ACC112 (cell line): Measurements from ENCODE around the gene ZDHHC3.
A peak's percentile ranks its signal among the peaks of the same experiment; 100 is the strongest.
"Not testable (repeated sequence)": the region's sequence is repeated elsewhere in the genome, so short reads cannot be mapped to it uniquely, and the experiment has no call there.

Experiments
- H2AFZ ChIP-seq: fragments of 200-600 bp; sonication (generic); one replicate; pipeline ENCODE4 v1.6.0; 2017; ENCODE audit warnings: antibody characterized with exemption, low read length; ENCODE audit not compliant: unreplicated experiment
- H3K27ac ChIP-seq: fragments of 200-600 bp; sonication (generic); 2 replicates; pipeline ENCODE4 v1.5.1; 2014; ENCODE audit warnings: low read depth, mild to moderate bottlenecking, antibody characterized with exemption, low read length, moderate library complexity
- H3K27me3 ChIP-seq: fragments of 200-600 bp; sonication (generic); 2 replicates; pipeline ENCODE4 v1.6.1; 2014; ENCODE audit warnings: mild to moderate bottlenecking, antibody characterized with exemption, low read length, moderate library complexity, mixed read lengths; ENCODE audit not compliant: insufficient read depth
- H3K36me3 ChIP-seq: fragments of 200-600 bp; sonication (generic); 2 replicates; pipeline ENCODE4 v1.6.1; 2016; ENCODE audit warnings: mild to moderate bottlenecking, antibody characterized with exemption, low read length, moderate library complexity, mixed read lengths; ENCODE audit not compliant: insufficient read depth
- H3K4me1 ChIP-seq: fragments of 200-600 bp; sonication (generic); one replicate; pipeline ENCODE4 v1.6.1; 2016; ENCODE audit warnings: low read length, mixed read lengths; ENCODE audit not compliant: insufficient read depth, unreplicated experiment, control insufficient read depth
- H3K4me3 ChIP-seq: fragments of 200-600 bp; sonication (generic); 2 replicates; pipeline ENCODE4 v1.5.1; 2014; ENCODE audit warnings: mild to moderate bottlenecking, low read depth, low read length
- H3K79me2 ChIP-seq: fragments of 200-600 bp; sonication (generic); one replicate; pipeline ENCODE4 v1.6.0; 2016; ENCODE audit warnings: low read length; ENCODE audit not compliant: control insufficient read depth, unreplicated experiment, insufficient read depth

ZDHHC3 gene

GRCh38 chr3:44952689-44953088 lies 23.3 kb downstream of the ZDHHC3 start:
- peaks cover 21% of the 10 kb centered on the region for H3K4me1 ChIP-seq
- no peak overlapping the region for H3K4me3 ChIP-seq
- no peak overlapping the region for H3K27ac ChIP-seq
- no peaks in the 10 kb centered on the region for H3K27me3 ChIP-seq
- H3K36me3 ChIP-seq, result no peaks in the 10 kb centered on the region
- H3K79me2 ChIP-seq, result peaks cover 4% of the 10 kb centered on the region
- no peak overlapping the region for H2AFZ ChIP-seq

GRCh38 chr3:44950275-44950734 lies 25.7 kb downstream of the ZDHHC3 start:
- H3K4me3 ChIP-seq, result no peak overlapping the region
- peaks cover 8% of the 10 kb centered on the region for H3K4me1 ChIP-seq
- no peaks in the 10 kb centered on the region for H3K79me2 ChIP-seq
- no peak overlapping the region for H2AFZ ChIP-seq
- no peak overlapping the region for H3K27ac ChIP-seq
- no peaks in the 10 kb centered on the region for H3K36me3 ChIP-seq
- no peaks in the 10 kb centered on the region for H3K27me3 ChIP-seq

- not testable (repeated sequence) for H3K27me3 ChIP-seq, H3K36me3 ChIP-seq, H3K4me1 ChIP-seq, H3K27ac ChIP-seq, H2AFZ ChIP-seq, H3K79me2 ChIP-seq, H3K4me3 ChIP-seq
Observed at GRCh38 chr3:44949770-44950169, 26.2 kb downstream of the ZDHHC3 start.

GRCh38 chr3:44948239-44948638 lies 27.7 kb downstream of the ZDHHC3 start:
- H3K4me3 ChIP-seq, result no peak overlapping the region
- H3K79me2 ChIP-seq, result no peaks in the 10 kb centered on the region
- H3K27ac ChIP-seq, result no peak overlapping the region
- no peaks in the 10 kb centered on the region for H3K27me3 ChIP-seq
- H3K4me1 ChIP-seq, result no peaks in the 10 kb centered on the region
- H3K36me3 ChIP-seq, result 0 out of 2 replicates have a peak, but pooled peaks cover under 1% of the 10 kb centered on the region
- H2AFZ ChIP-seq, result no peak overlapping the region

- Histone ChIP-seq H3K27me3 (no peaks in the 10 kb centered on the region), H3K4me3 (no peak overlapping the region), H3K36me3 (peaks cover 17% of the 10 kb centered on the region; the same call in 1 of the 2 replicates), H3K27ac (peak overlapping the region; percentile 42; the same call in 1 of the 2 replicates), H2AFZ (no peak overlapping the region), H3K4me1 (peaks cover 17% of the 10 kb centered on the region), H3K79me2 (no peaks in the 10 kb centered on the region)
Observed at GRCh38 chr3:44942202-44942921, 33.6 kb downstream of the ZDHHC3 start.

- peaks cover 22% of the 10 kb centered on the region for H3K36me3 ChIP-seq
- H3K79me2 ChIP-seq, result no peaks in the 10 kb centered on the region
- no peak overlapping the region for H3K27ac ChIP-seq
Observed at GRCh38 chr3:44939581-44940036, 36.4 kb downstream of the ZDHHC3 start.

GRCh38 chr3:44932986-44933944 lies 42.7 kb downstream of the ZDHHC3 start:
- no peaks in the 10 kb centered on the region for H3K79me2 ChIP-seq
- no peaks in the 10 kb centered on the region for H3K27me3 ChIP-seq
- no peaks in the 10 kb centered on the region for H3K4me1 ChIP-seq
- peaks cover 5% of the 10 kb centered on the region for H3K36me3 ChIP-seq
- no peak overlapping the region for H3K4me3 ChIP-seq
- no peak overlapping the region for H3K27ac ChIP-seq
- no peak overlapping the region for H2AFZ ChIP-seq

More at GRCh38 chr3:44939581-44940036, 36.4 kb downstream of the ZDHHC3 start:
- Histone ChIP-seq H3K27me3 (no peaks in the 10 kb centered on the region), H3K4me1 (peaks cover 17% of the 10 kb centered on the region), H3K4me3 (no peak overlapping the region), H2AFZ (no peak overlapping the region)

GRCh38 chr3:44932271-44932670 lies 43.7 kb downstream of the ZDHHC3 start:
- Histone ChIP-seq H3K36me3 (peaks cover 5% of the 10 kb centered on the region), H2AFZ (no peak overlapping the region)

GRCh38 chr3:44931791-44932190 lies 44.2 kb downstream of the ZDHHC3 start:
- H3K79me2 ChIP-seq, result no peaks in the 10 kb centered on the region
- no peak overlapping the region for H3K4me3 ChIP-seq
- H3K27ac ChIP-seq, result no peak overlapping the region

More at GRCh38 chr3:44932271-44932670, 43.7 kb downstream of the ZDHHC3 start:
- Histone ChIP-seq H3K4me1 (no peaks in the 10 kb centered on the region), H3K27ac (no peak overlapping the region), H3K79me2 (no peaks in the 10 kb centered on the region), H3K27me3 (no peaks in the 10 kb centered on the region), H3K4me3 (no peak overlapping the region)

GRCh38 chr3:44930911-44931310 lies 45.1 kb downstream of the ZDHHC3 start:
- Histone ChIP-seq H3K27me3 (no peaks in the 10 kb centered on the region), H3K4me3 (no peak overlapping the region), H2AFZ (no peak overlapping the region), H3K27ac (no peak overlapping the region), H3K79me2 (no peaks in the 10 kb centered on the region), H3K4me1 (no peaks in the 10 kb centered on the region), H3K36me3 (no peaks in the 10 kb centered on the region; the same call in 1 of the 2 replicates)

More at GRCh38 chr3:44931791-44932190, 44.2 kb downstream of the ZDHHC3 start:
- Histone ChIP-seq H3K4me1 (no peaks in the 10 kb centered on the region), H3K27me3 (no peaks in the 10 kb centered on the region), H3K36me3 (peaks cover 5% of the 10 kb centered on the region), H2AFZ (no peak overlapping the region)
